HG02981 (cell line): ENCODE results near the gene GBP2.
"Not testable (repeated sequence)": the region's sequence is repeated elsewhere in the genome, so short reads cannot be mapped to it uniquely, and the experiment has no call there.

Source experiments
- ATAC-seq: cut with Tn5 transposase; IDR thresholded peaks from one replicate; pipeline ENCODE4 v1.9.1; 2021; ENCODE audit warnings: mild to moderate bottlenecking, moderate library complexity; ENCODE audit not compliant: unreplicated experiment

Gene GBP2

GRCh38 chr1:89128003-89128458 is 2.1 kb upstream of the GBP2 start:
- ATAC-seq: not testable (repeated sequence)

GRCh38 chr1:89126602-89127565 is 970 bp upstream of the GBP2 start:
- ATAC-seq: not testable (repeated sequence)

GRCh38 chr1:89125240-89125912 is 538 bp downstream of the GBP2 start:
- peak; percentile 31 for ATAC-seq

DNA sequence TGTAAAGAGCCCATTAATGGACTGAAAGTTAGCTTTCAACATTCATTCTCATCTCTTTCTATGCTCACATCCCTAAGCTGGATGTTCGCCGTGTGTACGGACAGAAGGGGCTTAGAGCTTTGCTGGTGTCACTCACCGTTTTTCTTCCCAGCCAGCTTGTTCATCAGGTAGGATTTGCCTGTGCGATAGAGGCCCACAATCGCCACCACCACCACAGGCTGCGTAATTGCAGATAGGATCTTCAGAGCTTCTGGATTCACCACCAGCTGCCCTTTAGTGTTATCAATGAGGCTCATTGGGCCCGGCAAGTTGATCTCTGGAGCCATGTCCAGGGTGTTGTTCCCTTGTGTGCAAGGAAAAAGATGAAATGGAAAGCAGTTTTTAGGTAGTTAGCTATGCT is 4.3 kb downstream of the GBP2 start:
- no peak for ATAC-seq

DNA sequence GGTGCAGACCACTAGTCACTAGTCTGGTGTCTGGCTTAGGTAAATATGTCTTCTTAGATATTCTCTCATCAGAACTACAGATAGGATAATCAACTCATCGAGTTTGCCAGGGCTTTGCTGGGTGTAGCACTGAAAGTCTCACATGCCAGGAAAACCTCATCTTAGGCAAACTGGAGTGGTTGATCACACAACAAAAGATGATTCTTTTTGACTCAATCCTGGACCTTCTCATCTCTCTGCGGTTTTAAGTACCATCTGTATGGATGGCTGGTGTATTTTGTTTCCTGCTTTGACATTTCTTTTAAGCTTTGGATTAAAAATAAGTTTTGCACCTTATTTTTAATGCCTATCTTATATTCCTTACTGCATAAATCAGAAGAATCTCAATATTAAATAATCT is 11.3 kb downstream of the GBP2 start:
- ATAC-seq: no peak

DNA sequence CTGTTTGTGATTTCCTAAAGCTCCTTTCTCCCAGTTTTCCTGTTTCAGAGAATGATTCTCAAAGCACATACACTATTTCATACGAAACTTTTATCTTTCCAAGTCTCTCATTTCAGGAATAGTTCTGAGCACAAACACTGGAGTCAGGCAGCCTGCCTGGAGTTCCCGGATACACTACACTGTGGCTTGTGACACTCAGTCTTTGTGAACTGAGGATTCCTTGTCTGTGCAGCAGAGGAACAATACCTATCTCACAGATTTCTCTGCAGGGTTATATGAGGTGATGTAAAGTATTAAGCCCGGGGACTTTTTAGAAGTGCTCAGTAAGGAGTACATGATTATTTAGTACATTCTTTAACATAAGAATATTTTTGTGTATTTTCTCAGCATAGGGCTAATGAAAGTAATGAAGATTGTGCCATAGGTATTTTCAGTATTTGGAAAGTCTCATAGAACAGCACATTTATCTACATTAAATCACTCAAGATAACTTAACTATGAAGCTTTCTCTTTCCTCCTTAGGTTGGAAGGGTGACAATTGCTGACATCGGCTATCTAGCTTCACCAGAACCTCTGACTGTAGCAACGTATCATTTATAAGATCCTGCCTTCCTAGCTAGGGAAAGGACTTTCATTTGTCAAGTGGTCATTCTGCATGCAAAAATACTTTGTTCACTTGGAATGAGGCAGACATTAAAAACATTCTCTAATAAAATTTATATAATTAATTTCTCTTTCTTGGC is 12.9 kb downstream of the GBP2 start:
- ATAC-seq: no peak

- no peak for ATAC-seq
Measured at GRCh38 chr1:89104687-89105086, 21.2 kb downstream of the GBP2 start.

- no peak for ATAC-seq
Measured at GRCh38 chr1:89104147-89104546, 21.8 kb downstream of the GBP2 start.

- no peak for ATAC-seq
Measured at GRCh38 chr1:89102021-89102420, 23.9 kb downstream of the GBP2 start.

- ATAC-seq: no peak
Measured at GRCh38 chr1:89100412-89100811, 25.5 kb downstream of the GBP2 start.

- no peak for ATAC-seq
Measured at GRCh38 chr1:89098857-89099256, 27.1 kb downstream of the GBP2 start.

DNA sequence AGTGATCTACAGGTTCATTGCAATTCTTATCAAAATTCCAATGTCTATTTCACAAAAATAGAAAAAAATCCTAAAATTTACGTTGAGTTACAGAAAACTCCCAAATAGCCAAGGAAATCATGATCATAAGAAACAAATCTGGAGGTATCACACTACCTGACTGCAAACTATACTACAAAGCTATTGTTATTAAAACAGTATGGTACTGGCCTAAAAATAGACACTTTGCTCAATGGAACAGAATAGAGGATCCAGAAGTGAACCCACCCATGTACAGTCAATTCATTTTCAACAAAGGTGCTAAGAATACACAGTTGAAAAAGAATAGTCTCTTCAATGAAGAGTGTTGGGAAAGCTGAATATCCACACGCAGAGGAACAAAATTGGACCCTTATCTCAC is 30.2 kb downstream of the GBP2 start:
- ATAC-seq: no peak

GRCh38 chr1:89089962-89090361 is 36.0 kb downstream of the GBP2 start:
- no peak for ATAC-seq

DNA sequence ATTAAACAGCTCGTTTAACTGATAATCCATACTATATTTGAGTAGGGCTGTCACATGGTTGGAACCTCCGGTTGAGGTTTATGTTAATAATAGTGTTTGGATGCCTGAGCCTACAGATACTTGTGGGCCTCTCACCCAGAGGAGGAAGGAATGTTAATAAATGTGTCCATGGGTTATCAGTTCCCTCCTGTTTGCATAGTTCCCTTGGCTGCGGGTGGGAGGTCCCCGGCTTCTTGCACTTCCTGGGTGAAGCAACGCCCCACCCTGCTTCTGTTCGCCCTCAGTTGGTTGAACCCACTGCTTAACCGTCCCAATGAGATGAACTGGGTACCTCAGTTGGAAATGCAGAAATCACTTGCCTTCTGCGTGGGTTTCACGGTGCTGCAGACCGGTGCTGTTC is 37.3 kb downstream of the GBP2 start:
- no peak for ATAC-seq

DNA sequence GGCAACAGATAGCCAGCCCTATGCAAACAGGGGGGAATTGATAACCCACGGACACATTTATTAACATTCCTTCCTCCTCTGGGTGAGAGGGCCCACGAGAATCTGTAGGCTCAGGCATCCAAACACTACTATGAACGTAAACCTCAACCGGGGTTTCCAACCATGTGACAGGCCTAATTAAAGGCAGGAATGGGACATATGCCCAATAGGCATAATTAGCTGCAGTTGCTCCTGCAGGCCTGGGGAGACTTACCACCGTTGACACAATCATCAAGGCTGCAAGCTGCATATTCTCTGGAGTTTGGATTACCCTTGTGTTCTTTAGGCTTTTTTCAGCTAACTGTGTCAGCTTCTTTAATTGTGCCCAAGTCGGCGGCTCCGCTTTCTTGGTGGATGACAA is 38.7 kb downstream of the GBP2 start:
- no peak for ATAC-seq

DNA sequence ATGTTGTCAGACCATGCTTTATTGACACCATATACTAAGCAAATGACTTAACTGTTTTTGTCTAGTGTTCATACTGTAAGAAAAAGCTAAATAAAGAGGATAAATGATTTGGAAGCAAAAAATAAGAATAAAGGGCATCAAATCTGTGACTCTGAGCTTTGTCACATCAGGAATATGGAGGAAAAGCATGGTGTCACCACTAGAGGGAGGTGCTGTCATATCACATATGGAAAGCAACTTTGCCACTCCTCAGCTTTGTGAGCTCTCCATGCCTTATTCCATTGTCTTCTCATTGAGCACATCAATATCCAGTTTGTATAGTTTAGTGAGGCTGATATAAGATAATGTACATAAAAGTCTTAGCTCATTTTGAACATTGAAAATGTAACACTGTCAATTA is 40.1 kb downstream of the GBP2 start:
- no peak for ATAC-seq

DNA sequence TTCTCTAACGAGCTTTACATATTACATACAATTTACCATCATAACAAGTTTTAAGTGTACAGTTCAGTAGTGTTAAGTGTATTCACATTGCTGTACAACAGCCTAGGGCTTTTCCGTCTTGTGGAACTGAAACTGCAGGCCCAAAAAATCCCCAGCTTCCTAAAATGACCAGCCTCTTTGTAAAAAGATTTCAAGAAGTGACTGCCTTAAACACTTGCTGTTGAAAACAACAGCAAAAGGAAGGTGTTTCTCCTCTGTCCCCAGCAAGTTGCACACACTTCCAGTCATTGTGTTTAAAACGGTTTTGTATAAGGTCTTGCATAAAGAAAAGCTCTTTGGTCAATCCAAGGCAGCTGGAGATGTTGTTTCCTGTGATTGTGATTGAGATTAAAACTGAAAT is 44.9 kb downstream of the GBP2 start:
- ATAC-seq: no peak

- not testable (repeated sequence) for ATAC-seq
Measured at GRCh38 chr1:89080068-89080467, 45.8 kb downstream of the GBP2 start.

GRCh38 chr1:89072466-89073065 is 53.3 kb downstream of the GBP2 start:
- ATAC-seq: not testable (repeated sequence)

DNA sequence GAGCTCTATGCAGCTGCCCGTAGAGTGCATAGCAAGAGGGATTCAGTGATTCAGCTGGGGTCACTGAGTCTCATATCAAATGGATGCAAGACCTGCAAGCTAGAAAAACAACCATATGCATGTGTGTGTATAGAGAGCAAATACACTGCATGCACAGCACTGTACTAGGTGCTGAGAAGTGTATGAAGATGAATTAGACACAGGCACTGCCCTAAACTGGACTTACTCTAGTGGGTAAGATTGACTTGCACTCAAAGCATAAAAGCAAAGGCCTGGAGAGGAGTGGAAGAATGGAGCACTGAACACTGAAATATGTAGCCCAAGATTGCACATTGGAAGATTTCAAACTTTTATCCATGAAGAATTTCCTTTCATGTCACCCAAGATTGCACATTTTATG is 55.4 kb downstream of the GBP2 start:
- no peak for ATAC-seq

- no peak for ATAC-seq
Measured at GRCh38 chr1:89069951-89070350, 56.0 kb downstream of the GBP2 start.
